SHP77 (cell line): ENCODE results near the gene USP48.
"Not testable (repeated sequence)": the region's sequence is repeated elsewhere in the genome, so short reads cannot be mapped to it uniquely, and the experiment has no call there.

ENCODE experiments used
- DNase-seq, 2 experiments: peaks; one replicate each; lab custom pipeline; 2025; lab: John Stamatoyannopoulos, UW

USP48 gene

GRCh38 chr1:21774835-21775549, 8.0 kb downstream of the USP48 start:
- DNase-seq = no peak

- DNase-seq = no peak
Observed at GRCh38 chr1:21773585-21773984, 9.4 kb downstream of the USP48 start.

- DNase-seq = not testable (repeated sequence)
Observed at GRCh38 chr1:21771672-21772071, 11.3 kb downstream of the USP48 start.

GRCh38 chr1:21770602-21771001, 12.3 kb downstream of the USP48 start:
- DNase-seq = not testable (repeated sequence)

GRCh38 chr1:21770201-21770600, 12.7 kb downstream of the USP48 start:
- DNase-seq = no peak

- not testable (repeated sequence) for DNase-seq
Observed at GRCh38 chr1:21767106-21767505, 15.8 kb downstream of the USP48 start.

GRCh38 chr1:21766210-21766609, 16.7 kb downstream of the USP48 start:
- no peak for DNase-seq

GRCh38 chr1:21764615-21765423, 18.1 kb downstream of the USP48 start:
- DNase-seq = no peak

- no peak for DNase-seq
Observed at GRCh38 chr1:21763694-21764419, 19.1 kb downstream of the USP48 start.

GRCh38 chr1:21763236-21763635, 19.7 kb downstream of the USP48 start:
- DNase-seq = no peak

- no peak for DNase-seq
Observed at GRCh38 chr1:21762022-21762404, 20.9 kb downstream of the USP48 start.

GRCh38 chr1:21761052-21761451, 21.9 kb downstream of the USP48 start:
- DNase-seq = no peak

GRCh38 chr1:21759818-21760217, 23.1 kb downstream of the USP48 start:
- DNase-seq = no peak

- DNase-seq = no peak
Observed at GRCh38 chr1:21759182-21759581, 23.8 kb downstream of the USP48 start.

GRCh38 chr1:21758614-21759013, 24.3 kb downstream of the USP48 start:
- DNase-seq = no peak

- DNase-seq = no peak
Observed at GRCh38 chr1:21756393-21757089, 26.4 kb downstream of the USP48 start.

GRCh38 chr1:21755067-21755466, 27.9 kb downstream of the USP48 start:
- no peak for DNase-seq

GRCh38 chr1:21754583-21754982, 28.4 kb downstream of the USP48 start:
- DNase-seq = no peak

GRCh38 chr1:21752186-21752585, 30.8 kb downstream of the USP48 start:
- DNase-seq = no peak

GRCh38 chr1:21751281-21751680, 31.7 kb downstream of the USP48 start:
- no peak for DNase-seq

GRCh38 chr1:21750841-21751240, 32.1 kb downstream of the USP48 start:
- DNase-seq = no peak

- DNase-seq = no peak
Observed at GRCh38 chr1:21749859-21750468, 33.0 kb downstream of the USP48 start.
